Measurements from ENCODE around the gene ZNF678. TPM values are rescaled to one million over a fixed set of nuclear protein-coding genes. Genes with fewer than 3 reads are reported as not detected.

Gene ZNF678
- total RNA-seq, 1 donor = 3.6 TPM

DNA sequence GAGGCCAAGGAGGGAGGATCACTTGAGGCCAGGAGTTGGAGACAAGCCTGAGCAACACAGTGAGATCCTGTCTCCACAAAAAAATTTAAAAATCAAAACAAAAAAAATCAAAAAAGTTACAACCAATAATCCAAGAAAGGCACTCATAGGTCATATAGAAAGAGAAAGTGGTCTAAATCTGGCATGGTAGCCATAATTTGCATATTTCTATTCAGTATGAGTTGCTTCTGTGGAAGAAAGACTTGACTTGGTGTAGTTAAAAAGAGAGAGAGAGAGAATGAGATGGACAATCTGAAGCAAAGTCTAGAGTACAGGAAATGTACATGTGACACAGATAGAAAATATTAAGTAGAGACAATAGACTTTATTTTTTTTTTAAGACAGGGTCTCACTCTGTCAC, 149.3 kb downstream of the ZNF678 start:
- no peak for DNase-seq (ENCODE audit: insufficient read length, low spot score, missing footprints)
- Histone ChIP-seq H3K27me3 (ENCODE audit: insufficient read depth, low read length) (no peaks in the 10 kb centered on the region), H3K79me2 (ENCODE audit: insufficient read depth, low read length) (no peaks in the 10 kb centered on the region), H4K20me1 (ENCODE audit: insufficient read depth, low read length) (no peaks in the 10 kb centered on the region), H3K27ac (ENCODE audit: low read depth, low read length) (no peak overlapping the region), H3K4me1 (ENCODE audit: insufficient read depth, low read length) (no peaks in the 10 kb centered on the region), H3K9me3 (ENCODE audit: low read depth, low read length) (no peaks in the 10 kb centered on the region), H2AFZ (ENCODE audit: low read length) (no peak overlapping the region), H3K4me2 (ENCODE audit: insufficient read depth, low read length) (no peak overlapping the region), H3K36me3 (ENCODE audit: insufficient read depth, low read length) (no peaks in the 10 kb centered on the region), H3K4me3 (ENCODE audit: insufficient read depth, low read length) (no peak overlapping the region)
- TF ChIP-seq, protein P1, sequence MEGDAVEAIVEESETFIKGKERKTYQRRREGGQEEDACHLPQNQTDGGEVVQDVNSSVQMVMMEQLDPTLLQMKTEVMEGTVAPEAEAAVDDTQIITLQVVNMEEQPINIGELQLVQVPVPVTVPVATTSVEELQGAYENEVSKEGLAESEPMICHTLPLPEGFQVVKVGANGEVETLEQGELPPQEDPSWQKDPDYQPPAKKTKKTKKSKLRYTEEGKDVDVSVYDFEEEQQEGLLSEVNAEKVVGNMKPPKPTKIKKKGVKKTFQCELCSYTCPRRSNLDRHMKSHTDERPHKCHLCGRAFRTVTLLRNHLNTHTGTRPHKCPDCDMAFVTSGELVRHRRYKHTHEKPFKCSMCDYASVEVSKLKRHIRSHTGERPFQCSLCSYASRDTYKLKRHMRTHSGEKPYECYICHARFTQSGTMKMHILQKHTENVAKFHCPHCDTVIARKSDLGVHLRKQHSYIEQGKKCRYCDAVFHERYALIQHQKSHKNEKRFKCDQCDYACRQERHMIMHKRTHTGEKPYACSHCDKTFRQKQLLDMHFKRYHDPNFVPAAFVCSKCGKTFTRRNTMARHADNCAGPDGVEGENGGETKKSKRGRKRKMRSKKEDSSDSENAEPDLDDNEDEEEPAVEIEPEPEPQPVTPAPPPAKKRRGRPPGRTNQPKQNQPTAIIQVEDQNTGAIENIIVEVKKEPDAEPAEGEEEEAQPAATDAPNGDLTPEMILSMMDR (IDR thresholded peaks at IDR 0.05; ENCODE audit: extremely low read depth, low read depth, low read length) = no peak

DNA sequence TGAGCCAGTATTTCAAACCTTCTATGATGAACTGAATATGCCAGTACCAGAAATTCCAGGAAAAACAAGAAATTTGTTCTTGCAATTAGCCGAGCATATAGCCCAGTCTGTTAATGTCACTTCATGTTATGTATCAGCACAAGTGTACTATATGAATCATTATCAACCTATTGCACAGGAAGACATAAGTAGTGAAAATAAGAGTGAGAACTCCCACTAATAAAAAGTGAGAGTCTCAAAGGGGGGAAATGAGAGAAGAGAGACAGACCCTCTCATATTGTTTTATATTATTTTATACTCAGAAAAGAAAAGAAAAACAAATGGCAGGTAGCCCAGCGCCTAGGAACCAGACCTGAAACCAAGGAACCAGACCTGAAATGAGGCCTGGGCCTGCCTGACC, 155.6 kb downstream of the ZNF678 start:
- Histone ChIP-seq H2AFZ (ENCODE audit: low read length) (no peak overlapping the region), H3K27ac (ENCODE audit: low read depth, low read length) (no peak overlapping the region), H4K20me1 (ENCODE audit: insufficient read depth, low read length) (no peaks in the 10 kb centered on the region), H3K4me2 (ENCODE audit: insufficient read depth, low read length) (no peak overlapping the region), H3K4me1 (ENCODE audit: insufficient read depth, low read length) (no peaks in the 10 kb centered on the region), H3K36me3 (ENCODE audit: insufficient read depth, low read length) (no peaks in the 10 kb centered on the region), H3K9me3 (ENCODE audit: low read depth, low read length) (peaks cover 6% of the 10 kb centered on the region), H3K79me2 (ENCODE audit: insufficient read depth, low read length) (no peaks in the 10 kb centered on the region), H3K4me3 (ENCODE audit: insufficient read depth, low read length) (no peak overlapping the region), H3K27me3 (ENCODE audit: insufficient read depth, low read length) (no peaks in the 10 kb centered on the region)
- TF ChIP-seq, protein P1 (IDR thresholded peaks at IDR 0.05; ENCODE audit: extremely low read depth, low read depth, low read length) = no peak
- no peak for DNase-seq (ENCODE audit: insufficient read length, low spot score, missing footprints)

DNA sequence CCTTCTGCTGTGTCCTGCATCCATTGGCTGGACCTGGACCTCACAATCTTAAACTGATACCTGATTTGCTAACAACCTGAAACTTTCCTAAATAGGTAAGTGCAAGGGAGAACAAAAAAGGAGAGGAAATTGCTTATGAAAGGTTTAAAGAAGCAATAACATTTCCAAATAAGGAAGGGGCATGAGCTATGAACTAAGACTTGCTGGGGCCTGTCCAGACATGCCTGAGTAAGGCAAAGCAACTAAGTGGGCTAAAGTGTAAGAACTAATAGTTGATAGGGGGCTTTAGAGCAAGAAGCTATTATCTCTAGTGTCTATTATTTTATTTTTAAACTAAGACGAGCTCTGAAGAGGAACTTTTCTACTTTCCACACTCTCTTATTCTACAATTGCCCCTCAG, 160.1 kb downstream of the ZNF678 start:
- Histone ChIP-seq H3K27ac (ENCODE audit: low read depth, low read length) (no peak overlapping the region), H2AFZ (ENCODE audit: low read length) (peak overlapping the region; percentile 15), H3K9me3 (ENCODE audit: low read depth, low read length) (peaks cover 6% of the 10 kb centered on the region), H3K27me3 (ENCODE audit: insufficient read depth, low read length) (peaks cover 8% of the 10 kb centered on the region), H3K79me2 (ENCODE audit: insufficient read depth, low read length) (no peaks in the 10 kb centered on the region), H4K20me1 (ENCODE audit: insufficient read depth, low read length) (no peaks in the 10 kb centered on the region), H3K4me2 (ENCODE audit: insufficient read depth, low read length) (no peak overlapping the region), H3K4me1 (ENCODE audit: insufficient read depth, low read length) (no peaks in the 10 kb centered on the region), H3K36me3 (ENCODE audit: insufficient read depth, low read length) (no peaks in the 10 kb centered on the region), H3K4me3 (ENCODE audit: insufficient read depth, low read length) (no peak overlapping the region)
- TF ChIP-seq, protein P1 (IDR thresholded peaks at IDR 0.05; ENCODE audit: extremely low read depth, low read depth, low read length) = no peak
- DNase-seq (ENCODE audit: insufficient read length, low spot score, missing footprints) = no peak

DNA sequence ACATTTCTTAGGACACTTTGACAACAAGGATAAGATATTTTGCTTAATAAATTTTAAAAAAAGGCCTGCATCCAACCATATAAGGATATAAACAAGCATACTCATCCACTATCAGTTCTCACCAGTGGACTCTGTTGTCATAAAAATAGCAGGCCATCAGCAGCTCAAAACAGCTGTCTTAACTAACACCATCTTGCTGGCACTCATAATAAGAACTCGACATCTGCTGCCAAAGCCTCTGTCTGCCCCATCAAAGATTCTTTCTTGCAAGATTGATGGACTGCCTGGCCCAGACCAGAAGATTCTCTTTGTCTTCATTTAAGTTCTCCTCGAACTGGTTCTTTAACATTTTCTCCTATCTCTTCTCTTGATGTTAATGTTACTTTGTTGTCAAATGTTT, 161.7 kb downstream of the ZNF678 start:
- TF ChIP-seq, protein P1 (IDR thresholded peaks at IDR 0.05; ENCODE audit: extremely low read depth, low read depth, low read length) = no peak
- Histone ChIP-seq H3K27me3 (ENCODE audit: insufficient read depth, low read length) (peaks cover 8% of the 10 kb centered on the region), H3K36me3 (ENCODE audit: insufficient read depth, low read length) (no peaks in the 10 kb centered on the region), H3K4me2 (ENCODE audit: insufficient read depth, low read length) (no peak overlapping the region), H3K9me3 (ENCODE audit: low read depth, low read length) (peaks cover 1% of the 10 kb centered on the region), H3K4me3 (ENCODE audit: insufficient read depth, low read length) (no peak overlapping the region), H3K27ac (ENCODE audit: low read depth, low read length) (no peak overlapping the region), H3K4me1 (ENCODE audit: insufficient read depth, low read length) (no peaks in the 10 kb centered on the region), H3K79me2 (ENCODE audit: insufficient read depth, low read length) (no peaks in the 10 kb centered on the region), H4K20me1 (ENCODE audit: insufficient read depth, low read length) (peaks cover 12% of the 10 kb centered on the region), H2AFZ (ENCODE audit: low read length) (no peak overlapping the region)
- DNase-seq (ENCODE audit: insufficient read length, low spot score, missing footprints) = peak; percentile 48
